IPS DF 4.7 (cell line): ENCODE results near the gene PALD1.
"Not testable (repeated sequence)": the region's sequence is repeated elsewhere in the genome, so short reads cannot be mapped to it uniquely, and the experiment has no call there.

Experiments
- DNase-seq: peaks from one replicate; pipeline ENCODE4 v3.0.0-alpha.2; 2013; ENCODE audit warnings: low spot score; ENCODE audit errors: extremely low read depth

PALD1 gene

GRCh38 chr10:70571236-70571635, 92.7 kb downstream of the PALD1 start:
- no peak for DNase-seq

GRCh38 chr10:70571636-70572439, 93.3 kb downstream of the PALD1 start:
- DNase-seq: no peak

- DNase-seq: no peak
Measured at GRCh38 chr10:70573599-70574506, 95.3 kb downstream of the PALD1 start.

GRCh38 chr10:70575486-70575873, 96.9 kb downstream of the PALD1 start:
- no peak for DNase-seq

- DNase-seq: no peak
Measured at GRCh38 chr10:70575874-70576802, 97.6 kb downstream of the PALD1 start.

GRCh38 chr10:70576803-70577517, 98.4 kb downstream of the PALD1 start:
- DNase-seq: no peak

- DNase-seq: no peak
Measured at GRCh38 chr10:70578371-70578947, 99.9 kb downstream of the PALD1 start.

GRCh38 chr10:70579234-70580002, 100.9 kb downstream of the PALD1 start:
- no peak for DNase-seq

- DNase-seq: not testable (repeated sequence)
Measured at GRCh38 chr10:70581176-70581575, 102.6 kb downstream of the PALD1 start.

GRCh38 chr10:70582793-70583668, 104.5 kb downstream of the PALD1 start:
- no peak for DNase-seq

GRCh38 chr10:70583669-70584037, 105.1 kb downstream of the PALD1 start:
- no peak for DNase-seq

GRCh38 chr10:70584366-70584765, 105.8 kb downstream of the PALD1 start:
- DNase-seq: no peak

- peak; percentile 62 for DNase-seq
Measured at GRCh38 chr10:70584909-70585544, 106.5 kb downstream of the PALD1 start.

- DNase-seq: no peak
Measured at GRCh38 chr10:70585578-70586169, 107.1 kb downstream of the PALD1 start.

GRCh38 chr10:70586348-70586930, 107.9 kb downstream of the PALD1 start:
- no peak for DNase-seq

- DNase-seq: no peak
Measured at GRCh38 chr10:70587045-70587658, 108.6 kb downstream of the PALD1 start.

GRCh38 chr10:70588255-70588654, 109.7 kb downstream of the PALD1 start:
- no peak for DNase-seq
